Neuronal stem cell (in vitro differentiated cells): ENCODE results near the gene SPRY1.

Source experiments
- DNase-seq: peaks from one replicate; pipeline ENCODE4 v3.0.0-alpha.2; 2013; ENCODE audit warnings: low spot score
- H2AFZ ChIP-seq: one replicate; pipeline ENCODE4 v1.6.1; 2013; ENCODE audit warnings: mild to moderate bottlenecking, low read length, inconsistent platforms
- H2AK5ac ChIP-seq: 2 replicates; pipeline ENCODE4 v1.6.1; 2013; ENCODE audit warnings: low read depth, mild to moderate bottlenecking, inconsistent platforms, low read length, moderate library complexity, mixed read lengths
- H2BK120ac ChIP-seq: 2 replicates; pipeline ENCODE4 v1.6.1; 2013; ENCODE audit warnings: low read depth, mild to moderate bottlenecking, inconsistent platforms, low read length, moderate library complexity, mixed read lengths
- H2BK12ac ChIP-seq: one replicate; pipeline ENCODE4 v1.6.1; 2013; ENCODE audit warnings: low read length, inconsistent platforms
- H2BK15ac ChIP-seq: 2 replicates; pipeline ENCODE4 v1.6.1; 2013; ENCODE audit warnings: mild to moderate bottlenecking, low read length, inconsistent platforms, mixed read lengths
- H2BK5ac ChIP-seq: one replicate; pipeline ENCODE4 v1.6.1; 2013; ENCODE audit warnings: inconsistent platforms, mild to moderate bottlenecking, low read length, moderate library complexity
- H3K14ac ChIP-seq: one replicate; pipeline ENCODE4 v1.6.1; 2013; ENCODE audit warnings: low read length, inconsistent platforms
- H3K18ac ChIP-seq: 2 replicates; pipeline ENCODE4 v1.6.1; 2013; ENCODE audit warnings: low read length, inconsistent platforms
- H3K23ac ChIP-seq: 2 replicates; pipeline ENCODE4 v1.6.1; 2013; ENCODE audit warnings: low read depth, mild to moderate bottlenecking, mixed read lengths, low read length, inconsistent platforms; ENCODE audit not compliant: poor library complexity
- H3K27ac ChIP-seq: replicated peaks from 3 replicates; pipeline ENCODE4 v1.5.1; 2013; ENCODE audit warnings: low read length, inconsistent platforms
- H3K27me3 ChIP-seq, 3 experiments: 2 replicates each; pipeline ENCODE4 v1.6.1; 2013; ENCODE audit warnings: low read length in 3 of 3, mild to moderate bottlenecking in 2 of 3, inconsistent platforms in 1 of 3, low read depth in 1 of 3, mixed read lengths in 1 of 3, moderate library complexity in 1 of 3; ENCODE audit not compliant: control insufficient read depth in 3 of 3, insufficient read depth in 3 of 3
- H3K36me3 ChIP-seq, 2 donors: replicated peaks in 1 of 2; 2 replicates each; pipeline ENCODE4 v1.6.1; 2013; ENCODE audit warnings: low read length in 2 of 2; ENCODE audit not compliant: control insufficient read depth in 2 of 2, insufficient read depth in 2 of 2
- H3K4ac ChIP-seq: 2 replicates; pipeline ENCODE4 v1.6.1; 2013; ENCODE audit warnings: inconsistent platforms, mild to moderate bottlenecking, low read length, moderate library complexity
- H3K4me1 ChIP-seq, 2 donors: 1 replicate in 1 of 2; 2 replicates in 1 of 2; pipeline ENCODE4 v1.6.1; 2013; ENCODE audit warnings: low read length in 2 of 2, low read depth in 1 of 2; ENCODE audit not compliant: control insufficient read depth in 2 of 2, insufficient read depth in 1 of 2
- H3K4me2 ChIP-seq: one replicate; pipeline ENCODE4 v1.6.1; 2013; ENCODE audit warnings: mild to moderate bottlenecking, low read length, inconsistent platforms; ENCODE audit not compliant: insufficient read depth, poor library complexity, severe bottlenecking
- H3K4me3 ChIP-seq, 2 donors: 2 replicates each; pipeline ENCODE4 v1.5.1; 2013; ENCODE audit warnings: low read length in 2 of 2, mild to moderate bottlenecking in 2 of 2, inconsistent platforms in 1 of 2, moderate library complexity in 1 of 2
- H3K79me1 ChIP-seq: one replicate; pipeline ENCODE4 v1.6.1; 2013; ENCODE audit warnings: low read depth, mild to moderate bottlenecking, inconsistent platforms, low read length, moderate library complexity
- H3K9ac ChIP-seq: one replicate; pipeline ENCODE4 v1.6.1; 2013; ENCODE audit warnings: mild to moderate bottlenecking, low read depth, low read length, inconsistent platforms; ENCODE audit not compliant: poor library complexity
- H3K9me3 ChIP-seq, 2 donors: replicated peaks in 1 of 2; 2 replicates each; pipeline versions ENCODE3 to v1.6.1; 2013; ENCODE audit warnings: low read length in 2 of 2, mild to moderate bottlenecking in 2 of 2, inconsistent platforms in 1 of 2, low read depth in 1 of 2, mixed read lengths in 1 of 2, moderate library complexity in 1 of 2; ENCODE audit not compliant: control insufficient read depth in 2 of 2, insufficient read depth in 1 of 2
- H4K8ac ChIP-seq: one replicate; pipeline ENCODE4 v1.6.1; 2013; ENCODE audit warnings: low read depth, mild to moderate bottlenecking, inconsistent platforms, low read length, moderate library complexity
- H4K91ac ChIP-seq: one replicate; pipeline ENCODE4 v1.6.1; 2013; ENCODE audit warnings: low read length, low read depth, mild to moderate bottlenecking, inconsistent platforms; ENCODE audit not compliant: poor library complexity
- WGBS, 2 donors: extraction: QIAGEN DNeasy Blood & Tissue Kit; methylation state at CpG; one replicate each; pipeline ENCODE4 v1.1.7; 2013; ENCODE audit warnings: missing lambda C conversion rate in 2 of 2, mixed read lengths in 1 of 2; ENCODE audit not compliant: insufficient read length in 2 of 2, insufficient replicate concordance in 1 of 2; ENCODE audit errors: extremely low coverage in 2 of 2; 5-methylcytosine and 5-hydroxymethylcytosine counted together

SPRY1 gene

DNA sequence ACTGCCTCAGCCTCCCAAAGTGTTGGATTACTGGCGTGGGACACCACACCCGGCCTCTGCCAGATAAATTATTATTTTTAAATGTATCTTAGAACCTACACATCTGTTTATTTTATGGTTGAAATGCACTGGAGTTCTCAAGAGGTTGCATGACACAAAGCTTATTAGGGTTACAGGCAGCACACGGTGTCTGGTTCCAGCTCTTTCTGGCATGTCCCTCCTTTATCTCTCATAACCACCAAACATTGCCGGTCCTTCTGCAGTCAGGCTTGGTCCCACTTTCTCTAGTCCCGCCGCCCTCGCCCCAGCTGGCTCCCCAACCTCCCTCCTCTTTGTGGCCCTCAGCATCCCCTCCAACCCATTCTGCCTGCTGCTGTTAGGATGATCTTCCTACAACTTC is 39.7 kb upstream of the SPRY1 start:
- Histone ChIP-seq H3K18ac (peak overlapping the region; percentile 78), H2BK120ac (no peak overlapping the region), H2BK12ac (no peak overlapping the region), H3K4me1 (no peaks in the 10 kb centered on the region), H3K36me3 (no peaks in the 10 kb centered on the region), H3K4ac (no peak overlapping the region), H3K27me3 (no peaks in the 10 kb centered on the region), H4K91ac (no peak overlapping the region), H2BK5ac (no peak overlapping the region), H3K23ac (peak overlapping the region; percentile 38), H3K9ac (no peak overlapping the region), H3K14ac (no peak overlapping the region), H3K4me3 (no peak overlapping the region), H3K27ac (no peak overlapping the region), H2AFZ (no peak overlapping the region), H3K79me1 (no peaks in the 10 kb centered on the region), H2AK5ac (no peak overlapping the region), H3K9me3 (peaks cover 0 to 33% of the 10 kb centered on the region in 2 donors), H4K8ac (no peak overlapping the region), H3K4me2 (no peak overlapping the region), H2BK15ac (no peak overlapping the region)
- no CpG with 5 or more reads among the region's 7 CpGs for WGBS, 2 donors
- no peak for DNase-seq

DNA sequence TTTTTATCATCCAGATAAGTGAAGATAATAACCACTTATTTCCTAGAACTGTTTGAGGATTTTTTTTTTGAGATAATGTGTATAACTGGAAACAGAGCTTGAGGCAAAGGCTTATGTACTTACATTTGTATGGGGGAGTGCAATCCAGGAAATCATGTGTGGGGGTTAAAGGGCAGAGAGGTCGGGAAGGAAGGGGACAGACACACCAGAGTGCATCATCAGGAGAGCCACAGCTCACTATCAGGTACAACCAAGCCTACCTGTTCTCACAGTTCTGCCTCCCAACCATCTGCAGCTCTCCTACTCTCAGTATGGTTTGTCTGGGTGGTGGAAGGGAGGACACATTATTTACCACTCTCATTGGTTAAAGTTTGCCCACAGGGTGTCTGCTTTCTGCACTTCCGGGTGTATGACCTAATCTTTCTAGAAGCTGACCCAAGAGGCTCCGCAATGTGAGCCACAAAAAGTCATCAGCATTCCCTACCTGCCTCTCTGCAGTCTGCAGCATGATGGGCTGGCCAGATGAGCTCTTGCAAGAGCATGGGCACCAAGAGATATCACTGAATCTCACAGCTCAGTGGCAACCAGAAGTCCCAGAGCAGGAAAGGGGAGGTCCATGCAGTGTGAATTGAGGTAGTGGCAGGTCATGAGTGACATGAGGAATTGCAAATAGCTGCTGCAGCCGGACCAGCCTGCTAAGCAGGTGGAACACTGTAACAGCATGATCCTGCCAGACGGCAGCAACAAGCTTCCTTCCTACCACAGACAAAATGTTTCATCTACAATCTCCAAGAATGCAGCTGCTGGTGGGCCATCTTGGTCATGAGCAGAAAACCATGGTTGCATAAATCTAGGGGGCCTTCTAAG is 36.9 kb upstream of the SPRY1 start:
- Histone ChIP-seq H3K9ac (no peak overlapping the region), H3K14ac (no peak overlapping the region), H2BK120ac (peak overlapping the region; percentile 4), H3K9me3 (peaks cover 0 to 33% of the 10 kb centered on the region in 2 donors), H3K23ac (no peak overlapping the region), H2BK12ac (no peak overlapping the region), H2AK5ac (peak overlapping the region; percentile 1), H3K4ac (no peak overlapping the region), H2BK15ac (no peak overlapping the region), H4K91ac (no peak overlapping the region), H3K4me3 (peak overlapping the region in 1 of 2 donors; percentile 43), H3K27ac (no peak overlapping the region), H4K8ac (no peak overlapping the region), H3K4me2 (no peak overlapping the region), H2AFZ (no peak overlapping the region), H3K4me1 (peaks cover 2 to 14% of the 10 kb centered on the region in 2 donors), H3K79me1 (no peaks in the 10 kb centered on the region), H3K18ac (peak overlapping the region; percentile 24), H3K36me3 (no peaks in the 10 kb centered on the region), H3K27me3 (no peaks in the 10 kb centered on the region), H2BK5ac (no peak overlapping the region)
- WGBS, 2 donors, result no CpG with 5 or more reads among the region's 5 CpGs
- DNase-seq, result no peak

- H2BK5ac ChIP-seq, result no peak overlapping the region
- no peak overlapping the region for H3K9ac ChIP-seq
- H2BK12ac ChIP-seq, result no peak overlapping the region
- no peaks in the 10 kb centered on the region for H3K36me3 ChIP-seq
- no CpG with 5 or more reads among the region's 2 CpGs for WGBS, 2 donors
- H3K9me3 ChIP-seq, result peaks cover 0 to 30% of the 10 kb centered on the region in 2 donors
- no peak for DNase-seq
- H3K27ac ChIP-seq, result no peak overlapping the region
- no peak overlapping the region for H3K4me2 ChIP-seq
- peaks cover 2 to 17% of the 10 kb centered on the region in 2 donors for H3K4me1 ChIP-seq
- no peak overlapping the region for H3K14ac ChIP-seq
- H3K4me3 ChIP-seq, result no peak overlapping the region
- H3K23ac ChIP-seq, result no peak overlapping the region
- no peak overlapping the region for H2BK15ac ChIP-seq
- H2BK120ac ChIP-seq, result no peak overlapping the region
- H2AFZ ChIP-seq, result no peak overlapping the region
- H3K18ac ChIP-seq, result no peak overlapping the region
- no peak overlapping the region for H3K4ac ChIP-seq
- no peaks in the 10 kb centered on the region for H3K79me1 ChIP-seq
- H4K8ac ChIP-seq, result no peak overlapping the region
- no peak overlapping the region for H4K91ac ChIP-seq
- H3K27me3 ChIP-seq, result no peaks in the 10 kb centered on the region
- no peak overlapping the region for H2AK5ac ChIP-seq
Observed at GRCh38 chr4:123361195-123361861, 35.3 kb upstream of the SPRY1 start.

GRCh38 chr4:123362103-123362502 is 34.5 kb upstream of the SPRY1 start:
- no peak overlapping the region for H3K23ac ChIP-seq
- no peaks in the 10 kb centered on the region for H3K79me1 ChIP-seq
- no peak overlapping the region for H2AFZ ChIP-seq
- no peak for DNase-seq
- peaks cover 2 to 17% of the 10 kb centered on the region in 2 donors for H3K4me1 ChIP-seq
- no peak overlapping the region for H2BK15ac ChIP-seq
- no peak overlapping the region for H2AK5ac ChIP-seq
- H3K4me2 ChIP-seq, result no peak overlapping the region
- H3K14ac ChIP-seq, result no peak overlapping the region
- peaks cover 0 to 30% of the 10 kb centered on the region in 2 donors for H3K9me3 ChIP-seq
- H3K4ac ChIP-seq, result no peak overlapping the region
- H3K27me3 ChIP-seq, result no peaks in the 10 kb centered on the region
- H3K18ac ChIP-seq, result no peak overlapping the region
- no peak overlapping the region for H3K9ac ChIP-seq
- no peak overlapping the region for H3K27ac ChIP-seq
- H2BK5ac ChIP-seq, result no peak overlapping the region
- H3K4me3 ChIP-seq, result no peak overlapping the region
- no peak overlapping the region for H4K91ac ChIP-seq
- no peaks in the 10 kb centered on the region for H3K36me3 ChIP-seq
- H2BK120ac ChIP-seq, result no peak overlapping the region
- no CpG with 5 or more reads among the region's 1 CpG for WGBS, 2 donors
- H2BK12ac ChIP-seq, result no peak overlapping the region
- H4K8ac ChIP-seq, result no peak overlapping the region
